ENCODE measurements around the gene PEMT. TPM values are rescaled to one million over a fixed set of nuclear protein-coding genes. Genes with fewer than 3 reads are reported as not detected.

The PEMT gene
- total and polyA plus RNA-seq, 2 donors from 2014 or later: 36.8 to 52.1 TPM

DNA sequence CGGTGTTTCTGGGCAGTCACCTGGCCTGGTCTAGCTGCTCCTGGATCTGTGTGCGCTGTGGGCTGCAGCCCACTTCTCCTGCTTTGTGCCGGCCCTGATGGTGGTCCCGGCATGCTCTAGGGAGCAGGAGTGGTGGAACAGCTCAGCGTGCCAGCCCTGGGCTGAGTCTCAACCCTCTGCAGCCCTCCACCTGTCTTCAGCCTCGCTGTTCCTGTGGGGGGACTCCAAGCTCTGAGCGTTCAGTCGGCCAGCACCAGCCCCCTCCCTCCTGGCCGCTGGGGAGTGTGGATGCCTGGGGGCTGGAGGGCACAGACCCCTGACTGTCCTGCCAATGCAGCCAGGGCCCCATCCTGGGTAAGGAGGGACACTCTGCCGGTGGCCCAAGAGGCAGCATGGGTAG, 71.6 kb downstream of the PEMT start:
- H3K27ac ChIP-seq (ENCODE audit: low read depth in 2 of 2, low read length in 2 of 2): no peak overlapping the region
- no peak overlapping the region for H3K9ac ChIP-seq (ENCODE audit: low read length in 3 of 3)
- no peak overlapping the region for H3K4me3 ChIP-seq (ENCODE audit: low read length in 3 of 3)
- peak in 1 of 5 donors; percentile 35 for DNase-seq
- intact Hi-C loops (cut with DNase I): no loop called here
- no peak for FAIRE-seq
- H3K36me3 ChIP-seq (ENCODE audit: control insufficient read depth in 2 of 3, insufficient read depth in 3 of 3, low read length in 3 of 3): no peaks in the 10 kb centered on the region
- TF ChIP-seq, protein P1, sequence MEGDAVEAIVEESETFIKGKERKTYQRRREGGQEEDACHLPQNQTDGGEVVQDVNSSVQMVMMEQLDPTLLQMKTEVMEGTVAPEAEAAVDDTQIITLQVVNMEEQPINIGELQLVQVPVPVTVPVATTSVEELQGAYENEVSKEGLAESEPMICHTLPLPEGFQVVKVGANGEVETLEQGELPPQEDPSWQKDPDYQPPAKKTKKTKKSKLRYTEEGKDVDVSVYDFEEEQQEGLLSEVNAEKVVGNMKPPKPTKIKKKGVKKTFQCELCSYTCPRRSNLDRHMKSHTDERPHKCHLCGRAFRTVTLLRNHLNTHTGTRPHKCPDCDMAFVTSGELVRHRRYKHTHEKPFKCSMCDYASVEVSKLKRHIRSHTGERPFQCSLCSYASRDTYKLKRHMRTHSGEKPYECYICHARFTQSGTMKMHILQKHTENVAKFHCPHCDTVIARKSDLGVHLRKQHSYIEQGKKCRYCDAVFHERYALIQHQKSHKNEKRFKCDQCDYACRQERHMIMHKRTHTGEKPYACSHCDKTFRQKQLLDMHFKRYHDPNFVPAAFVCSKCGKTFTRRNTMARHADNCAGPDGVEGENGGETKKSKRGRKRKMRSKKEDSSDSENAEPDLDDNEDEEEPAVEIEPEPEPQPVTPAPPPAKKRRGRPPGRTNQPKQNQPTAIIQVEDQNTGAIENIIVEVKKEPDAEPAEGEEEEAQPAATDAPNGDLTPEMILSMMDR (IDR thresholded peaks at IDR 0.05; ENCODE audit: borderline replicate concordance, extremely low read depth, insufficient read depth): no peak
- no peaks in the 10 kb centered on the region for H3K27me3 ChIP-seq (ENCODE audit: control insufficient read depth, insufficient read depth, low read length)
- no peaks in the 10 kb centered on the region for H3K4me1 ChIP-seq (ENCODE audit: control insufficient read depth in 2 of 3, insufficient read depth in 2 of 3, low read depth in 1 of 3, low read length in 3 of 3)
- H3K9me3 ChIP-seq (ENCODE audit: control insufficient read depth in 2 of 3, insufficient read depth in 1 of 3, low read length in 3 of 3): no peaks in the 10 kb centered on the region

DNA sequence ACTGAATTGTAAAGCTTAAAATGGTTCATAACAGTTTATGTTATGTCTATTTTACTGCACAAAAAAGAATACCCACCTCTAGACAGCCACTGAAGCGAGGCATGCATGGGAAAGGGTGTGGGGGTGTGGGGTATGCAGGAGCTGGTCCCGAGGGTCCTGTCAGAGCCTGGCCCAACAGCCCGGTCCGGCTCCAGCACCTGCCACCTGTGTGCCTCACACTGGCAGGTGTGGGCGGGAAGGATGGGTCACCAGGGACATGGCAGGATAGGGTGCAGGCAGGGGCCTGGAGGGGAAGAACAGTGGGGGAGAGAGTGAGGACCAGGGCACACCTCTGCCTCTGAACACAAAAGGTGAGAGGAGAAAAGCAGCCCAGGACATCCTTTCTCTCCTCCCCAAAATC, 72.6 kb downstream of the PEMT start:
- no peaks in the 10 kb centered on the region for H3K4me1 ChIP-seq (ENCODE audit: control insufficient read depth in 2 of 3, insufficient read depth in 2 of 3, low read depth in 1 of 3, low read length in 3 of 3)
- H3K36me3 ChIP-seq (ENCODE audit: control insufficient read depth in 2 of 3, insufficient read depth in 3 of 3, low read length in 3 of 3): no peaks in the 10 kb centered on the region
- no peak overlapping the region for H3K27ac ChIP-seq (ENCODE audit: low read depth in 2 of 2, low read length in 2 of 2)
- TF ChIP-seq, protein P1 (IDR thresholded peaks at IDR 0.05; ENCODE audit: borderline replicate concordance, extremely low read depth, insufficient read depth): no peak
- H3K9ac ChIP-seq (ENCODE audit: low read length in 3 of 3): no peak overlapping the region
- no peaks in the 10 kb centered on the region for H3K9me3 ChIP-seq (ENCODE audit: control insufficient read depth in 2 of 3, insufficient read depth in 1 of 3, low read length in 3 of 3)
- no peak overlapping the region for H3K4me3 ChIP-seq (ENCODE audit: low read length in 3 of 3)
- intact Hi-C loops (cut with DNase I): no loop called here
- FAIRE-seq: no peak
- H3K27me3 ChIP-seq (ENCODE audit: control insufficient read depth, insufficient read depth, low read length): no peaks in the 10 kb centered on the region
- peak in 1 of 5 donors; percentile 64 for DNase-seq

DNA sequence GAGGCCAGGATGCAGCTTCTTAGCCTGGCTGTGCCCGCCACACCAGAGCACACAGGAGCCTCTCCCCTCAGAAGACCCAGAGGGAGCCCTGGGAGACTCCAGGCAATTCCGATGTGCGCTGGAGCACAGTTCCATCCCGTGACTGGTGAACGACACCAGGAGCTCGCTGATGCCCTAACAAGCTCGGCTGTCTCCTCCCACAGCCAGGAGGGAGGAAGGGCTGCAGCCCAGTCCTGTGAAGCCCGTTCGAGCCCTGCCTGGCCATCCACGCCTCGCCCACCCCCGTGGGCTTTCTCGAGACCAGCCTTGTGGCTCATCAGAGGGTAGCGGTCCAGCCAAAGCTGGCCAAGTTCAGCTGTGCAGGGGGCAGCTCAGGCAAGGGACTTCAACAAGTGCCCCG, 73.5 kb downstream of the PEMT start:
- no peaks in the 10 kb centered on the region for H3K27me3 ChIP-seq (ENCODE audit: control insufficient read depth, insufficient read depth, low read length)
- no peak overlapping the region for H3K9ac ChIP-seq (ENCODE audit: low read length in 3 of 3)
- intact Hi-C loops (cut with DNase I): no loop called here
- FAIRE-seq: no peak
- TF ChIP-seq, protein P1 (IDR thresholded peaks at IDR 0.05; ENCODE audit: borderline replicate concordance, extremely low read depth, insufficient read depth): no peak
- no peaks in the 10 kb centered on the region for H3K9me3 ChIP-seq (ENCODE audit: control insufficient read depth in 2 of 3, insufficient read depth in 1 of 3, low read length in 3 of 3)
- no peaks in the 10 kb centered on the region for H3K36me3 ChIP-seq (ENCODE audit: control insufficient read depth in 2 of 3, insufficient read depth in 3 of 3, low read length in 3 of 3)
- no peaks in the 10 kb centered on the region for H3K4me1 ChIP-seq (ENCODE audit: control insufficient read depth in 2 of 3, insufficient read depth in 2 of 3, low read depth in 1 of 3, low read length in 3 of 3)
- DNase-seq: peak; percentile 34 to 74 (median 71)
- no peak overlapping the region for H3K4me3 ChIP-seq (ENCODE audit: low read length in 3 of 3)
- H3K27ac ChIP-seq (ENCODE audit: low read depth in 2 of 2, low read length in 2 of 2): no peak overlapping the region

Data from kidney (tissue), 14 donors.